Heart left ventricle (tissue), 13 donors: ENCODE measurements around the gene STAT3.

Experiments used
- POLR2A ChIP-seq, 2 donors: fragments of 450-650 bp; IDR thresholded peaks; one replicate each; pipeline ENCODE4 v1.6.1; 2017; ENCODE audit warnings: antibody characterized with exemption in 2 of 2, mild to moderate bottlenecking in 2 of 2, moderate library complexity in 2 of 2
- TF ChIP-seq, protein P1 (sequence below), 12 donors: fragments of 200-600 bp; sonication (generic) in 4 of 12; IDR thresholded peaks; one replicate each; pipeline versions ENCODE4 v1.5.0 to v1.8.0; 2018 to 2022; ENCODE audit warnings: antibody characterized with exemption in 12 of 12, mild to moderate bottlenecking in 5 of 12
- donor health status: ischemic (EF 13 %, LVEDD 7.1; RV severe dilation, severe dysfunction).
- donor health status: DM: no; HTN: yes; CAD: no.
- donor health status: DM: no; HTN: no; CAD: no.
- donor health status: ischemic (EF 25% LVEDD 6.9; RV normal size, moderate dysfunction).
- donor health status: ischemic (EF 25% LVEDD 5.7; RV mildly dilated, moderate dysfunction).
- donor health status: ischemic (EF 35%, LVEDD 5.7; RV mildly dilated, moderate dysfunction).
- donor health status: nonischemic (EF 11% LVEDD 7.7; RV severe dilation, severe dysfunction).
- donor health status: DM: yes; HTN: yes; CAD: no.
- donor health status: PGD.
- donor health status: ischemic (EF 29% LVEDD 5.4; RV normal size, mild dysfunction).
- donor health status: nonischemic (EF 23%, LVEDD 6.1; RV moderate dilation, normal function).

DNA sequence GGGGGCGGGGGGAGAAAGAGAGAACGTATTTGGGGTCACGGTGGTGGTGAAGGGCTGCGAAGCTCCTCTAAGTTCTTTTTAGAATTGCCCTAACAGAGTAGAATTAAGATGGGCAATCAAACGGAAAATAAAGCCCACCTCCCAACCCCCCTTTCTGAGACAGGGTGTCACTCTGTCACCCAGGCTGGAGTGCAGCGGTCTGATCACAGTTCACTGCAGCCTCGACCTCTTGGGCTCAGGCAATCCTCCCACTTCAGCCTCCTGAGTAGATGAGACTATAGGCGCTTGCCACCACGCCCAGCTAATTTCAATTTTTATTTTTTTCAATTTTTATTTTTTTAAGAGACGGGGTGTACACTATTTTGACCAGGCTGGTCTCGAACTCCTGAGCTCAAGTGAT lies 35.5 kb upstream of the STAT3 start:
- TF ChIP-seq POLR2A (IDR thresholded peaks at IDR 0.05) = no peak
- TF ChIP-seq, protein P1, sequence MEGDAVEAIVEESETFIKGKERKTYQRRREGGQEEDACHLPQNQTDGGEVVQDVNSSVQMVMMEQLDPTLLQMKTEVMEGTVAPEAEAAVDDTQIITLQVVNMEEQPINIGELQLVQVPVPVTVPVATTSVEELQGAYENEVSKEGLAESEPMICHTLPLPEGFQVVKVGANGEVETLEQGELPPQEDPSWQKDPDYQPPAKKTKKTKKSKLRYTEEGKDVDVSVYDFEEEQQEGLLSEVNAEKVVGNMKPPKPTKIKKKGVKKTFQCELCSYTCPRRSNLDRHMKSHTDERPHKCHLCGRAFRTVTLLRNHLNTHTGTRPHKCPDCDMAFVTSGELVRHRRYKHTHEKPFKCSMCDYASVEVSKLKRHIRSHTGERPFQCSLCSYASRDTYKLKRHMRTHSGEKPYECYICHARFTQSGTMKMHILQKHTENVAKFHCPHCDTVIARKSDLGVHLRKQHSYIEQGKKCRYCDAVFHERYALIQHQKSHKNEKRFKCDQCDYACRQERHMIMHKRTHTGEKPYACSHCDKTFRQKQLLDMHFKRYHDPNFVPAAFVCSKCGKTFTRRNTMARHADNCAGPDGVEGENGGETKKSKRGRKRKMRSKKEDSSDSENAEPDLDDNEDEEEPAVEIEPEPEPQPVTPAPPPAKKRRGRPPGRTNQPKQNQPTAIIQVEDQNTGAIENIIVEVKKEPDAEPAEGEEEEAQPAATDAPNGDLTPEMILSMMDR (IDR thresholded peaks at IDR 0.05) = no peak
